CD4-positive, alpha-beta T cell treated with Interferon alpha-2 for 1 hour (primary cell): ENCODE results near the gene CCNL2.
"Not testable (repeated sequence)": the region's sequence is repeated elsewhere in the genome, so short reads cannot be mapped to it uniquely, and the experiment has no call there.

ENCODE experiments used
- DNase-seq, 2 donors: peaks; one replicate each; pipeline ENCODE4 v3.0.0-alpha.2; 2020 to 2022

Gene CCNL2

DNA sequence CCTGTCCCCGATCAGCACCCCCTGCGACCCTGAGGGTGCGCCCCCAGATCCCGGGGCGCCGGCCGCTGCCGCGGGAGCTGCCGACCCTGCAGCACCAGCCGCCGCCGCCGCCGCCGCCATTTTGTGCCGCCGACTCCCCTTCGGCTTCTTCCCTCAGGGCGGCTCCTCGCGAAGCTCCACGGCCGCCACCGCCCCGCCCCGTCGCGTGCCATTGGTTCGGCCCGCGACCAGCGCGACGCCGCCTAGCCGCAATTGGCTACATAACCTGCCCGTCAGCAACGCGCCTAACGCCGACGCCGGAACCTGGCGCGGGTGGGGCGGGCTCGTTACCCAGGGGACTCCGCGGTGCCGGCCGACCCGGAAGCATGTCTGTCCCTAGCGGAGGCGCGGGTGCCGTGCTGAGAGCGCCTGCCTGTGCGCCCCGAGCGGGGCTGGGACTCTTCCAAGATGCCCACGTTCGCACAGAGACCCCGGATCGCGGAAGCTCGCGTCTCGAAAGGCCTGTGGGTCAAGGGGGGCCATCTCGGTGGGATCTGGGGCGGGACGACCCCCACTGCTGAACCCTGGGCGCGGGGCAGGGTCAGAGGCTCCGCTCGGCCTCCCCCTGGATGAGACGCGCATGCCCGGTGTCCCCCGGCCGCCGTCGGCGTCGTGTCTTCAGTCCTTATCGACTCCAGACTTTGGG, at the start of gene CCNL2:
TSS of gene CCNL2 (minus strand) at position 149 of the 685 bp plus-strand sequence. CDS start at position 120, 29 bp downstream.
- peak; percentile 98 to 99 for DNase-seq

DNA sequence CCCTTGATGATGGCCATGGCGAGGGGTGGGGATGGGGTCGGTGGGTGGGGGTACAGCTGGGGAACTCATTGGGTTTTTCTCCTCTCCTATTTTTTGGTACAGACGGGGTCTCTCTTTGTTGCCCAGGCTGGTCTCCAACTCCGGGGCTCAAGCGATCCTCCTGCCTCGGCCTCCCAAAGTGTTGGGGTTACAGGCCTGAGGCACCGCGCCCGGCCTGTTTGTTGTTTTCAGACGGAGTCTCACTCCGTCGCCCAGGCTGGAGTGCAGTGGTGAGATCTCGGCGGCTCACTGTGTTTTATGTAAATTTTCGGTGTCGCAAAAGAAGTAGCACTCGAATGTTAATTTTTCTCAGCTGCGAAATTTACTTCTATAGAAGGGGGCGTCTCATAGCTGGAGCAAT, 47.5 kb upstream of the CCNL2 start:
- not testable (repeated sequence) for DNase-seq

DNA sequence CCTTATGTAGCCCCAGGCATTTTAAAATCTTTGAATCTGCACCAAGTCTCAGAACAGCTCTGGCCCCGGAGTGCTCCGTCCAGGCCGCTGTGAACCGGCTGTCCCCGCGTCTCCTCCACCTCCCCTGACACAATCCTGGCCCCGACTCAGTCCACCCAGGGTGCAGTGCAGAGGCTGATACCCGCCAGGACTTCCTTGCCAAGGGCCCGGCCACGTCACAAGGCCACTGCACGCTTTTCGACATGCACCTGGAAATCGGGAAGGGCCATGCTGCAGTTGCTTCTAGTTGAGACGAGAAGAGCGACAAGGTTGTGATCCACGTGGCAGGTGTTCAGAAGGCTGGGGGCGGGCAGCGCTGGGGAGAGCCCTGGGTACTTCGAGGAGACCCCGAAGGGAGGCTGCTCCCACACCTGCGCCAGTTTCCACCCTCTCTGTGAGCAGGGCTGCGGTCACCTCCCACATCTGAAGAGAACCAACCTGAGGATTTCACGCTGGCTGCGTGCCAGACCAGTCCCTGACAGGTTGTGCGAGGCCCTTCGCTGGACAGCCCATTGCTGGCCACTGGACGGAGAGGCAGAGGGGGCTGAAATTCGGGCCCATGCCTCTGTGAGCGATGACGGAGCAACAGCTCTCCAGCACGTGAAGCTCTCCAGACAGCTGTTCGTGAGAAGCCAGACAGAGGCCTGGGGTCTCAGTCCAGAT, 43.1 kb upstream of the CCNL2 start:
- no peak for DNase-seq

DNA sequence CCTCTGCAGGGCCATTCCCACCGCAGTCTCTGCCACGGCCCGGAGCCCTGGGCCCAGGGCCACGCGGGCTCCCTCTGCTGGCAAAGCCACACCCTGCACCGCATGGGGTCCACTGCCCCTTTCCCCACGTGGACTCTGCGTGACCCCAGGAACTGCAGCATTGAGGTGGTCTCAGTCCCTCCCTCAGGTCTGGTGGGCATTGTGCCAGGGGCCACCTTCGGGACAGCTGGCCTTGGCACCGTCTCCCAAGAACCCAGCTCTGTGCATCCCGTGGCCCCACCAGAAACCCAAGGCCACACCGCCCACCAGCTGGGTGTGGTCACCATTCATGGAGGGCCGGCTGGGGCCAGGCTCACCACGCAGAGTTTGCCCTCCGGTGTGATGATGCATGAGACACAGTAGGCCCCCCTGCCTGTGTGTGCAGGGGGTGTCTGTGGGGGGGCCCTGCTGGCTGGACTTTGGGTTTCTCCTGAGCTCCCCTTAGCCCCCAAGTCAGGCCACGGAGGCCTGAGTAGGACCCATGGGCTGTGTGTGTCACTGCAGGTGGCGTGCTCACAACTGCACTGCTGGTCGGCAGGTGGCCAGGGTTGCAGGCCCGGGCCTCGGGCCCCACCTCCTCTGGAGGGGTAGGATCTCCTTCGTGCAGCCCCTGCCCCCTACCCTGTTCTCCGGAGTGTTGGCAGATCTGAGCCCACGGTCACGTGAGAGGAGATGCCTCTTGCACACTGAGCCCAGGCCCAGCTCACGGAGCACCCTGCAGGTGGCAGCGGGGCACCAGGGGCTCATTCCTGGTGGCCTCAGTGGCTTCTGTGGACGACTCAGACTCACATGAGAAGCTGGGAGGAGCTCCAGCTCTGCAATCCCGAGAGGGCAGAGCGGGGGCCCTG, 42.1 kb upstream of the CCNL2 start:
- DNase-seq = peak; percentile 30 to 50

DNA sequence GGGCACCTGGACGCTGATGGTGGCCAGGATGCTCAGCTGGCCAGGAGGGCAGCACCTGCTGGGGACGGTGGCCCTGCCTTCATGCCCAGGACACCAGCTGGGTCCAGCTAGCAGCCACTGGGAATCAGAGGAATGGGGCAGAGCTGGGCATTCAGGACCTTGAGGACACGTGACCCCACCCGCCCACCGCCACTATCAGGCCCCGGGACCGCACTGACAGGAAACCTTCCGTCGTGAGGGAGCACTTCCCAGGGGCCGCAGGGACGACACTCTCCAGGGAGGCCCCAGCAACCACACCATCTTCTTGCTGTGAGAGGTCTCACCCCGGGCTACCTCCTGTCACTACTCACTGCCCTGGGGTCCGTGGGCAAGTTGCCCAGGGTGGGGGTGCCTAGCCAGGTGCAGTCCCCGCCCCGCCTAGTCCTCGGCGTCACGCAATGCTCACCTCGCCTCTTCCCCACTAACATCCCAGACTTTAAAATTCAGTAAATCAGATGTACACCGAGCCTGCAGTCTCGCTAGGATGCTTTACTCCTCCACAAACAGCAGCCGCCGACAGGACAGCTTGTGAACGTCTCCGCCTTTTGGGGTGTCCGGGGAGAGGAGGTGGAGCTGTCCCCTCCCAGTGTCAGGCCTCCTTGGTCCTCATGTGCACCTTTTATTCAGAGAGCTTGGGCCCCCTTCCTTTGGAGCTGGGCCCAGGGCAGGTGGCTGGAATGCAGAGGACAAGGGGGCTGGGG, 41.3 kb upstream of the CCNL2 start:
- DNase-seq = no peak

DNA sequence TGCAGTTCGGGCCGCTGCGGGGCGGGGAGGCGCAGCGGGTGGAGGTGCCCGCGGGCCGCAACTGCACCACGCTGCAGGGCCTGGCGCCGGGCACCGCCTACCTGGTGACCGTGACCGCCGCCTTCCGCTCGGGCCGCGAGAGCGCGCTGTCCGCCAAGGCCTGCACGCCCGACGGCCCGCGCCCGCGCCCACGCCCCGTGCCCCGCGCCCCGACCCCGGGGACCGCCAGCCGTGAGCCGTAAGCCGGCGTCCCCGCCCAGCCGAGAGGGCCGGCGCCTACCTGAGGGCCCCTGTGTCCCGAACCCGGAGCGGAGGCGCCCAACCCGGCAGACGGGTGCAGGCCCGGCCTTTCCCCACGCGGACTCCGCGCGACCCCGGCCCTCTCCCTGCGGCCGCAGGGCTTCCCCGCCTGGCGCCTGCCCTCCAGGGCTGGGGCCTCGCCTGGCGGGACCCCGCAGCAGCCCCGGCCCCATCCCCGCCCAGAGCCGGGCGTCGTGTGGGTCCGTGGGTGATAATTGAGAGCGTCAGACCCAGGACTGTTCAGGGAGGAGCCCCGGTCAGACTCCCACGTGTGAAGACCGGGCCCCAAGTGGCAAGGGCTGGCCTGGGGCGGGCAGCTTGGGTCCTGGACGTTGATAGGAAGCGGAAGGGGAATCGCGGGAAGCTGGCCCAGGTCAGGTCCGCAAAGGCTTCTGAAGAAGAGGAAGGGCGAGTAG, 40.6 kb upstream of the CCNL2 start:
- DNase-seq = no peak

DNA sequence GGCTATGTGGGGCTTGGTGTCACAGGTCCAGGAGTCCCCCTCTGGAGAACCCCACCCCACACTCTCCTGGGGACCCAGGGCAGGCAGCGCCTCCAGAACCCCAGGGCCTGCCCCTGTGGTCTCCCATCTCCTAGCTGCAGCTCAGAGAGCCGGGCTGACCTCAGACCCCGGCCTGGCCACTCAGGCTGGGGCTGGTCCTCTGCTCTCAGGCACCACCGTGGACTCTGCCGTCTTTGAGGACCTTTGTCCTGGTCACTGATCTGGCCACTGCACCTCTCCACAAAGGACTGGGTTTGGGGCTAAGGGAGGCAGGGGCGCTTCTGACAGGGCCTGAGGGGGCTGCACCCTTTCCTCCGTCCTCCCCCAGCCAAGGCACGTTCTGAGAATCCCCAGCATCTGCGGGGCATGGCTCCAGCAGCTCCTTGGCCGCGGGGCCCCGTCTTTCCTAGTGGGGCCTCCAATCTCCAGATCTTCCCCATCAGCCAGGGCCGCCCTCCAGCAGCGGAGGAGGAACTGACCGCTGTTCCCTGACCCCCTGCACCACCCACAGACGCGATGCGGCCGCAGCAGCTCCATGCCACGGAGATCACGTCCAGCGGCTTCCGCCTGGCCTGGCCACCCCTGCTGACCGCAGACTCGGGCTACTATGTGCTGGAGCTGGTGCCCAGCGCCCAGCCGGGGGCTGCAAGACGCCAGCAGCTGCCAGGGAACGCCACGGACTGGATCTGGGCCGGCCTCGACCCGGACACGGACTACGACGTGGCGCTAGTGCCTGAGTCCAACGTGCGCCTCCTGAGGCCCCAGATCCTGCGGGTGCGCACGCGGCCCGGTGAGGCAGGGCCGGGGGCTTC, 39.6 kb upstream of the CCNL2 start:
- no peak for DNase-seq

DNA sequence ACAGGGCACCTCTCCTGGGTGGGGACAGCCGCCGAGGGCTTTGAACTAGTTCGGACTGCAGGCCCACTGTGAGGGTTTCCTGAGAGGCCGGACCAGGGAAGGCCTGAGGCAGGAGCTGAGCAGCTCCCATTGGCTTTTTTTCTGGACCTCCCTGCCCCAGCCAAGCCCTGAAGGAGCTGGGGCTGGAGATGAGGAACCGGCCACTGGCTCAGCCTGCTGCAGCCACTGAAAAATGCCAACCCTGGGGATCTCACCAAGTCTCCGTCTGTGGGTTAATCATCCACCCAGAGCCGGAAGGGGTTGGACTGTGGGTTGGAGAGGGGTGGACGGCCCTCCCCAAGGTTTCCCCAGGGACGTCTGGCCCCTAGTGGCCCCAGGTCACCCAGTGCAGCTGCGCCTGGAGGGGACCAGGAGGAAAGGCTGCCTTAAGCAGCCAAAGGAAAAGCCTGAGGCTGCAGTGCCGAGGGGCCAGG, 38.8 kb upstream of the CCNL2 start:
- no peak for DNase-seq

DNA sequence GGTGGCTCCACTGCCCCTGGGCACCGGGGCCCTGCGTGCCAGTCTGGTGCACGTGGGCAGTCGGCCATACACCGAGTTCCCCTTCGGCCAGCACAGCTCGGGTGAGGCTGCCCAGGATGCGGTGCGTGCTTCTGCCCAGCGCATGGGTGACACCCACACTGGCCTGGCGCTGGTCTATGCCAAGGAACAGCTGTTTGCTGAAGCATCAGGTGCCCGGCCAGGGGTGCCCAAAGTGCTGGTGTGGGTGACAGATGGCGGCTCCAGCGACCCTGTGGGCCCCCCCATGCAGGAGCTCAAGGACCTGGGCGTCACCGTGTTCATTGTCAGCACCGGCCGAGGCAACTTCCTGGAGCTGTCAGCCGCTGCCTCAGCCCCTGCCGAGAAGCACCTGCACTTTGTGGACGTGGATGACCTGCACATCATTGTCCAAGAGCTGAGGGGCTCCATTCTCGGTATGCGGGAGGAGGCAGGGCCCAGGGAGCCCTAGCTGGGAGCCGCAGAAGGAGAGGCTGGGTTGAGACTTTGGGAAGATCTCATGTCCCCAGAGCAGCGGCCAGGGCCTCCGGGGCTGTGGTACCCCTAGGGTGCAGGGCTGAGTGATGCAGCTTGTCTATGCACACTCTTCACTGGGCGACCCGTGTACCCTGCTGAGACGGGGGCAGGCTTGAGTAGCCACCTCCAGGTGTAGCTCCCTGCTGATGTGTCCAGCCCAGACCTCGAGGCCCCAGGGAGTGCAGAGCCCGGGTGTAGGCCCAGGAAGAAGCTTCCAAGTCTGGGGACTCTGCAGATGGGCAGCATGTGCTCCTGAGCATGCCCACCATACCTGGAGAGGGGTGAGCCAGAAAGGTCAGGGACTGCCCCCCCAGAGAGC, 38.1 kb upstream of the CCNL2 start:
- DNase-seq = no peak

DNA sequence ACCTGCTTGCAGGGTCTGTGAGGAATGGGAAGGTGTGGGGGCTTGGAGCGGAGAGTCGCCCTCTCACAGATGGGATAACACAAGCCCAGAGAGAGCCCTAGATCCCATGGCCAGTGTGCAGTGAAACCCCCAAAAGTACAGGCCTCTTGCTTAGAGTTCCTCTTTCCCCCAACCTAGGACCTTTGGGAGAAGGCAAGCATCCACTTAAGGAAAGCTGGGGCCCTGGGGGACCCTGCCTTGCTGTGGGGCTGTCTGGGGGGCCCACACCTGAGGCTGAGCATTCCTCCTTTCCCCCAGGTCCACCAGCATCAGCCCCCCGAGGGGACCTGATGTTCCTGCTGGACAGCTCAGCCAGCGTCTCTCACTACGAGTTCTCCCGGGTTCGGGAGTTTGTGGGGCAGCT, 37.5 kb upstream of the CCNL2 start:
- no peak for DNase-seq

DNA sequence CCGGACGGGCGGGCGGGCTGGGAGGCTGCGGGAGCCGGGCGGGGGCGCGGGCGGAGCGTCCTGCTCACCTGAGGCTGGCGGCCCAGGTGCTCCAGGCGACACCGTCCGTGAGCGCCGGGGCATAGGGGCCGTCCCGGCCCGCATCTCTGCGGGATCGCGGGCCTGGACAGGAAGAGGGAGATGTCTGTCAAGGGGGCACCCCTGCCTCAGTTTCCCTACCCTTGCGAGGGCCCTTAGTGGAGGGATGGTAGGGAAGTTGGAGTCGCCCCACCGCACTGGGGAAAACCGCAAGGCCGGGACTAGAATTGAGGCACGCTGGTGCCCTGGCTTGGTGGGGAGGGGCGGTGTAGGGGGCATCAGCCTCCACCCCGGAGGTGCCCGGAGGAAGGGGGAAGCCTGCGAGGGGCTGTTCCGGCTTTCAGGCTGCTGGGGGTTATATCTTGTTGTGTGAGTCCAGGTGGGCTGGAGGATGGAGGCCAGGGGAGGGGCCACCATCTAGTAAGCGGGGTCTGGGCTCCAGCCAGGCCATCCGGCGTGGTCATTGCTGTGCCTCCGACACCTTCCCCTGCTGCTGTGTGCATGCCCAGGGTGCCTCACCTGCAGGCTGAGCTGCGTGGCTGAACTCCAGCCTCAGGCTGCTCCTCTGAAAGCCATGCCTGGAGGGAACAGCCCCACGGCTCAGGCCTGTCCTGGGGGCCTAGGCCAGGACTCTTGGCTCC, 36.9 kb upstream of the CCNL2 start:
- DNase-seq = no peak

DNA sequence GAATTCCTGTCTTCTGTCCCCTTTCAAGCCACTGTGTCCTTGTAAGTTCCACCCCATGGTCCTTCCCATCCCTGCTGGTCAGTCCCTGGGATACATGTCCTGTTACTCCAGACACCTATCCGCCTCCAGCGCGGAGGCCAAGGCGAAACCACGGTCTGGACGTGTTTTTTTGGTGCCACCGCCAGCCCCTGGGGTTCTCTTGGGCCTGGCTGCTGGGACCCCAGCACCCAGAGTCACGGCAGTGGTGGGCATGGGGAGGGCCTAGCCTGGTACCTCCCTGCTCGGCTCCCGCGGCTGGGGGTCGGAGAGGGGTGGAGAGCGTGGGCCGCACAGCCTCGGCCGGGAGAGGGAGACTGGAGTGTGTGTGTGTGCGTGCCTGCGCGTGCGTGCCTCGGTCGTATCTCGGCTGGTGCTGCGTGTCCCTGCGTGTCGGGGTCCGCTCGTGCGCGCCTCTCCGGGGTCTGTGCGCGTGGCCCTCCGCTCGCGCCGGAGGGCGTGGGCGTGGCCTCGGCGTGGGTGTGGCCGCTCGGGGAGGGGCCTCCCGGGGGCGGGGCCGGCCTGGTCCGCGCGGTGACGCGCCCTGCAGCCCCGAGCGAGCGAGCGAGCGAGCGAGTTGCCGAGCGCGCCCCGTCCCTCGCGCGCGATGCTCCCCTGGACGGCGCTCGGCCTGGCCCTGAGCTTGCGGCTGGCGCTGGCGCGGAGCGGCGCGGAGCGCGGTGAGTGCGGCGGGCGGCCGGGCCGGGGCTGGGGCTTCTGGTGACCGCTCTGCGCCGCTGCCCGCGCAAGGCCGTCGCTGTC, 36.2 kb upstream of the CCNL2 start, which contains the start of gene VWA1:
TSS of gene VWA1 (plus strand) at position 585 of the 798 bp plus-strand sequence. CDS start at position 644, 59 bp downstream.
- peak; percentile 45 to 66 for DNase-seq

DNA sequence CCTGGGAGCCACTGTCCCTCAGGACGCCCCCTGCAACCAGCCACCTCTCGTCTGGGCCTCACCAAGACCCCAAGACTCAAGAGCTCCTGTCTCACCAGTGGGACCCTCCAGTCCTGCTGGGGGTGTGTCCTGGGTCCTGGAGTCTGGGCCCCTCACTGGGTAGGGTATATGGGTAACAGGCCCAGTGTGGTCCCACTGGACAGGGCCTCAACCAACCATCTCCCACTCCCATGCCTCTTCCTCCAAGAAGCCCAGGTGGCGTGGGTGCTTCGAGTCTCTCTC, 35.6 kb upstream of the CCNL2 start:
- no peak for DNase-seq

DNA sequence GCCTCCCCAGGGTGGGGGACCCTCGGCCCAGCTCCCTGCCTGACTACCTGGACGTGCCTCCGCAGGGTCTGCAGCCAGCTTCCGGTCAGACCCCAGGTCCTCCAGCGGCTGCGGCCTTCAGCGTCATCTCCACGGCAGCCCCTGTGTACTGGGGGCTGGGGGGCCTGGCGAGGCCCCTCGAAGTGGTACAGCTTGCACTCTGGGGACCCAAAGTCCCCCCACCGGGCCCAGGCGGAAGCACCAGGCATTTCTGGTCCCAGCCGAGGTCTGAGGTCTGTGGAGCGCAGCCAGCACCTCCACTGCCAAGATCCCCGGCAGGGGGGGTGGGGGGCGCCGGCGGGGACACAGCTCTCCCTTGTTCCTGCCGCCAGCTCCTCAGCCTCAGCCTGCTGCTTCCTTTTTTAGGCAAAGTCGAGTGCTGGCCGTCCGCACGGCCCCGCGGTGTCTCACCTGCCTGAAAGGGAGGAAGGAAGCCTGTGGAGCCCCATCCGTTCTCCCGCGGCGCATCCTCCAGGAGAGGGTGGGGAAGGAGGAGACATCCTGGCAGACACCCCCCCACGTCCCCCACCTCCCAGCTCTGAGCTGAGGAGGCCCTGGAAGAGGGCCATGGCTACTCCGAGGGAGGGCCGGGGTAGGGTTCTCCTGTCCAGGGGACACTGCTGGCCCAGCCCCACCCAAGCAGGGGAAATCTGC, 35.1 kb upstream of the CCNL2 start:
- no peak for DNase-seq

DNA sequence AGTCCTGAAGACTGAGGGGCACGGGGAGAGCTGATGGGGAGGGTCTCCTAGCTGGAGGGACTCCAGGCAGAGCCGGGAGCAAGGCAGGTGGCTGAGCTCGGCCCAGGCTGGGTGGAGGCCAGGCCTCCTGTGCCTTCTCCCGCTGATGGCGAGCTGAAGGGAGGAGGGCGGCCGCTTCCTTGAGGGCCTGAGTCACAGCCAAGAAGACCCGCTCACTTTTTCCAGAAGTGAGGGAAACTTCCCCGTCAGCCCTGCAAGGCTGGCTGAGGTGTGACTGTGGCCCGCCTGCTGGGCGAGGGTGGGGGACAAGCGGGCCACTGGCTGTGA, 34.6 kb upstream of the CCNL2 start:
- DNase-seq = no peak

DNA sequence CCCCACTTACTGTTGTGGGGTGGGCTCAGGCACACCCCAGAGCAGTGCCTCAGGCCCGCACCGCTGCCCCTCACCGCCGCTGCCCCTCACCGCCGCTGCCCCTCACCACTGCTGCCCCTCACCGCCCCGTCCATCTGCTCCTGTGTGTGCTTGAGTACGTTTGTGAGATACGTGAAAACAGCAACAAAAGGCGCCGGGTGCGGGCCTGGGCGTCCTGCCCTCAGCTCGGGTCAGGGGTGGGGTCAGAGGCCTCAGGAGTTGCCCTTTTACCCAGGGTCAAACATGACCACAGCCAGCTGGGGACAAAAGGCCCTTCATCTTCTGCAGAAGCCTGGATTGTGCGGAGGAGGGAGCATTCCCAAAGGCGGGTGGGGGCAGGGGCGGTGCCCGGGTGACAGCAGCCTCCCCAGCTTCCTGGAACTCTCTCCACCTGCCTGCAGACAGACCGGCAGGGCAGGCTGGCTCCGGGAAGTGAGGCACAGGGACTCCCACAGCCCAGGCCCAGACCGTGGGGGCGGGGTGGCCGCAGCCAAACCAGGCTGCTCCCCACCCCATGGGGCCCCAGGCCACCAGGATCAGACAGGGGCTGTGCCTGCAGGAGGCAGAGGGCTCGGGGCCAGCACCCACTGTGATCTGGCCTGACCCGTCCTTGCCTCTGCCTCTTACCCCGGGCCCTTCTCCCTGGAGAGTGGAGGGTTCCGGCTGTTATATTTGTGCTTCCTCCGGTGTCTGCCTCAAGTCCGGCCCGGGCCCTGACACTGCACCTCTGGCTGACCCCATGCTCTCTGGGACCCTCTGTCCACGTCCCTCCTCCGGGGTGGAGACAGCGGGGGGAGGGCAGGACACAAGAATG, 34.0 kb upstream of the CCNL2 start:
- no peak for DNase-seq
